Activated CD4-positive, alpha-beta T cell treated with anti-CD3 and anti-CD28 coated beads, Interleukin-2, amount 50 U/mL, for 24 hours (primary cell): ENCODE measurements around the gene NFYA.

Experiments
- DNase-seq, 2 donors: peaks; one replicate each; pipeline ENCODE4 v3.0.0-alpha.2; 2020; ENCODE audit warnings: low read depth in 1 of 2, low spot score in 1 of 2

Gene NFYA

DNA sequence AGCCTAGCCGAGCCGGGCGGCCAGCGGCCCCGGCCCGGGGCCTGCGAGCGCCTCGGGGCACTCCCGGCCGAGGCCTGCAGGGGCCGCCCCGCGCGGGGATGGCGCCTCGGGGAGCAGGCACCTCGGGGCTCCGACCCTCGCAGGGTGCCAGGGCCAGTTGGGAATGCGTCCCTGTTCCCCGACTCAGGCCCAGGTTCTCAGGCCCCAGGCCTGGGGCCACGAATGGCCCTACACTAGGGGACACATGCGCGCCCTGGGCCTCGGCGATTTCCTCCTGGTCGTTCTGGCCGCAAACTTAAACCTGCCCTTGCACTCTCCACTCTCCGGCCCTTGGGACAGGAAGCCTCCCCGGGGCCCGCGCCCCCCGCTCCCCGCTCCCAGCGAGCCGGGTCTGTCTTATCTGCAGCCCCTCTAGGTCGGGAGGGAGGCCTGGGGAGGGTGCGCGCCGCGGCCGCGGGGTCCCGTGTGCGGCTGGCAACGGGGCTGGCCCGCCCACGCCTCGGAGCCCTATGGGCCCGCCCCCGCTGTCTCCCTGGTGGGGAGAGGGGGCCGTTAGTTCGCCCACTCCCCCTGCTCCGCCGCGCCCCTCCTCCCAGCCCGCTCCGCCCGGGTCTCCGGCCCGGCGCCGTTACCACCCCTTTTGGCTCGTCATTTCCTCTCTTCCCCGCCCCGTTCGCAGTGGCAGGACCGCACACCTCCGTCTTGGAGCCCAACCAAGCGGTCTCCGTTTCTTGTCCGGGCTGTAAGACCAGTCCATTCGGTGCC lies 611 bp downstream of the NFYA start:
- peak; percentile 55 to 69 for DNase-seq

DNA sequence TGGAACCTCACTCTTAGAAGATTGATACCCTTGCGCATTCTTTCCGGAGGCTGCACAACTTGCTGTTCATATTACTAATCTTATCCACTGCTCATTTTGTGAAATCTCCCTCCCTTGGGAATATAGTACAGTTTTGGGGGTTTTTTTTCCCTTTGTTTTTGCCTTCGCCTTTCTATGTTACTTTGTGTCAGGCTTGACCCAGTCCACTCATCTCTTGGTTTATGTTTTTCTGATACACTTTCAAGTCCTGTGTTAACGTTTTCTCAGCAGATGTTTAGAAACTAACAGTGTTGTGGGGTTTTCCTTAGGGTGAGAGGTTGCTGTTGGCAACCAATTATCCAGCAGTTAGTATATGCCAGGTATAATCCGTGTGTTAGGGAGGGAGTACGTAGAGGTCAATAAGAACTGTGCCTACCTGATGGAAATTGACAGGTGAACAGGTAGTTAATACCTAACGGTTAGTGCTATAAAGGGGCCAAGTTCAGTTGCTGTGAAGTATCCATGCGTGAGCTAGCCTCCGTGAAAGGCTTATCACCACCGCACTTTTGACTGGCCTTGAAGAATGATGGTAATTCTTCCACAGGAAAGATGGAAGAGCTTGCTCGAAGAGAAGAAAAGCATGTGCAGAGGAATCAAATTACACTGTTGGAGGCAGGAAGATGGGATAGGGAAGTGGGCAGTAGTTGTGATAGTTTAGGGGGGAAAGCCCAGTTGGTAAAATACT lies 1.4 kb downstream of the NFYA start:
- DNase-seq, result no peak

DNA sequence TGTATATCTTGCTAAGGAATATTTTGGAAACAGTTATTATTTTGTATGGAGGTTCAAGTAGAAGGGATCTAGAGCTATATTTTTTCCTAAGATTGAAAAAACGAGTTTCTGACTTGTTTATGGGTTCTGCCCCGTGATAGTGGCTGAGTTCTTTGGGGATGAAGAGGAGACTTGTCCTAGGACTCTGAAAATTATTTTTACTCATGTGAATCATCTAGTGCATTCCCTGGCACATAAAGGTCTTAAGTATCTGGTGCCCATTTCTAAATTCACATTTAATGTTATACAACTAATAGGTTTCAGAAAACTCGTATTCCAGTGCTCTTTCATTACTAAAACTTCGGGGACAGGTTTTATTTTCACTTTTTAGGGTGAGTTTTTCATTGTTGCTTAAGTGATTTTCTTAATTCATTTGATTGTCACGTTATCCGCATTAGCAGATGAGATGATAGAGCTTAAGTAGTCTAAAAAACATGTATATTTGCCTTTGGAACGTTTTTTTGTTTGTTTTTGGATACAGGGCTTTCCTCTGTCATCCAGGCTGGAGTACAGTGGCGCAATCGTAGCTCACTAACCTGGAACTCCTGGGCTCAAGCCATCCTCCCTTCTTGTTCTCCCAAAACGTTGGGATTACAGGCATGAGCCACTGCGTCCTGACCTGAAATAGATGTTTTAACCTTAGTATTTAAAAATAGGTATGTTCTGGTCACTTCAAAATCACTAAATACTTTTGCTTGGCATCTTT lies 2.1 kb downstream of the NFYA start:
- no peak for DNase-seq

DNA sequence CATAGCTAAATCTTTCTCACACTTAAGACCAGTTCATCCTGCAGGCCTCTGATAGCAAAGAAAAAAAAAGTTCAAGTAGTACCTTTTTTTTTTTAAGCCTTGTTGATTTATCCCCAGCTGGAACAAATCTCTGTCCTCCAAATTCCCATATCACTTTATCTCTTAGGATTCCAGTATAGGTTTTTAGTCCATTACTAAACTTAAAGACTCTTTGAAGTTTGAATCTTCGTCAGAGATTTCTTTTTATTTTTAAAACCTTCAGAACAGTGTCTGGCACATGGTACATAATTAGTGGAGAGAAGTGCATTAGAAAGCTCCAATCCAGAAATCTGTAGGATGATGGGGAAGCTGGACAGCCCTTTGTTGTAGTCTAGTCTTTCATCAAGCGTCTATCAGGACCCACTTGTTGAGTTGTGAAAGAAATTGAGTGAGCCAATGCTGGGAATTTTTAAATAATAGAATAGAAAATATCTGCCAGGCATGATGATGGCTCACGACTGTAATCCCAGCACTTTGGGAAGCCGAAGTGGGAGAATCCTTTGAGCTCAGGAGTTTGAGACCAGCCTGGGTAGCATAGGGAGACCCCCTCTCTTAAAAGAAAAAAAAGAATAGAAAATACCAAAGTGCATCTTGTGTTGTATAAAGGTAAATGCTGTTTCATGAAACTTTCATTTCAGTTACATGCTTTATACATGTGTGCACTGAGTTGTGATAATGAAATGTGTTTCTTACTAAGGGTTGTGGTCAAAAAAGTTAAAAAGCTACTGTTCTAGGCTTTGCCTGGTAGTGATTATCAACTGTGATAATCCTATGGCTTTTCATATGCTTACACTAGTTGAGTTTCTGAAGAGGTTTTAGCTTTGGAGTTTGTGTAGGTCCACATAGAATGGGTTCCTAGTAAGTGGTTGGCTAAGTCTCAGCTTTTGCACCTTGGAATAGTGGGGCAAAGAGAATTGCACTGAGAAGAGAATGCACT lies 3.2 kb downstream of the NFYA start:
- no peak for DNase-seq

DNA sequence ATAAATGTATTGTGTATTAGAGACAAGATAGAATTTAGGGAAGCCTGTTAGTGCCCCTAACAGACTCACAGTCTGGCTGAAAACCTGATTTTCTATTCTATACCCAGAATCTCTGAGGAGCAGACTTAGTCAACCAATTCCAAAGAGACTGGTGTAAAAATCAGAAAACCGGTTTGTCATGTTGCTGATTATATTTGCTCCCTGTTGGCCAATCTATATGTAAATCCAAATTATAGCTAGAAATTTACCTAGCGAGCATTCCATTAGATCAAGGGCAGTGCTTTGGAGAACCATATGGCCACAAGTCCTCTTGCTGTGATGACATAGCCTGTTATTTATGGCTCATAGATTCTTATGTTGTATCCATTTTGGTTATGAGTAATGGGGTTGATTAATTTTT lies 4.8 kb downstream of the NFYA start:
- no peak for DNase-seq

DNA sequence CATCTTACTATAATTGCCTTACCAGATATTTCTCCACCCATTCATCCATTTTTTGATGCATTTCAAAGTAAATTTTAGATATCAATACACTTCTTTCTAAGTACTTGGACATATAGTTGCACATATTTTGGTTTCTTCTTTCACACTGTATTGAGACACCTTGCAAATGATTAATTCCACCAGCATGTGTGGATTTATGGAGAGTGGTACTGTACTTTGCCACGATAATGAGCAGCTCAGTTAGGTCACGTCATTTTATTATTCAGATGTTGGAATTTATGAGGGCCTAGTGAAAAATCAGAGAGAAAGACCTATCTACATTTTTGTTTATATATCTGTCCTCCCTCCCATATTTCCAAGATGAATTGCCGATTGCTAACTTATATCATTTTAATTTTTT lies 5.3 kb downstream of the NFYA start:
- no peak for DNase-seq

DNA sequence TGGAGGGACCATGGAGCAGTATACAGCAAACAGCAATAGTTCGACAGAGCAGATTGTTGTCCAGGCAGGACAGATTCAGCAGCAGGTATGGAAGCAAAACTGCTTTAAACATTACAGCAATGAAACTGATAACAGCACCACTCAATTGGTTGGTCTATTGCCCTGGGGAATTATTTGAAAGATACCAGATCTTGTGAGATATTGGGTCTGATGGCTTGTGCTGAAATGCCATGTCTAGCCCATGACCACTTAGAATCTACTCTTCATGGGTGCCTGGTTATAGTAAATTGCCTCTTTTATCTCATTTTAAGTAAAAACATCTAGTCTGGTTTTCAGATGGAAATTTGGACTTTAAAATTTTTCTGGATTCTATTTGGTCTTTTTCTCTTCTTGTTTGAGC lies 6.3 kb downstream of the NFYA start:
- DNase-seq, result no peak

DNA sequence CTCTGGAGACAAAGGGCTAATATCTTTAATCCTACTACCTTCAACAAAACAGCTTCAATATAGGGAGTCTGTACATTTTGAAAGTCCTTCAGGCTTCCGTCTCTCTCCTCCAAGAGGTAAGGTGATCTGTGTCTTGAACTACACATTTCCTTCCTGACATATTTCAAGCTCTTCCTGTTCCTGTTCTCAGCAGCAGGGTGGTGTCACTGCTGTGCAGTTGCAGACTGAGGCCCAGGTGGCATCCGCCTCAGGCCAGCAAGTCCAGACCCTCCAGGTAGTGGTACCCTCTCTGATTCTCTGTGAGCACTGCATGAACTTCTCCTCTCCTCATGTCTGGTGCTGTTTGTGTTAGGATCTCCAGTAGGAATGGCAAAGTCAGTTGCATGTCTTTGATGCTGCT lies 7.8 kb downstream of the NFYA start:
- DNase-seq, result no peak

DNA sequence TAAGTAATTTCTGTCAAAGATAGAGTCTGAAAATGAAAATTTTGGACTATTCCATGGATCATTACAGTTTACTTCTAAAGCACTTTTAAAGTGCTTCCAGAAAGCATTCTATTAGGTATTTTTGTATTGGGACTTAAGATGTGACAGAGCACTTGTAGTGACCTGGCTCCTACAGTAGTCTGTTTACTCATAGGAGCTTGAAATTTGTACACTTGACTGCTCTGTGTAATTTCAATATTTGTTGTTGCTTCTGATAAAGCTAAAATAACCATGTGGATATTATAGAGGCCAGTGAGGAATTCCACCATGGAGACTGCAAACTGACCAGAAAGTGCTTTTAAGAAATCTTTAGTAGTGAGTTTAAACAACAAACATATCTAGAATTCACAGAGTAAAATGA lies 10.3 kb downstream of the NFYA start:
- DNase-seq, result no peak

DNA sequence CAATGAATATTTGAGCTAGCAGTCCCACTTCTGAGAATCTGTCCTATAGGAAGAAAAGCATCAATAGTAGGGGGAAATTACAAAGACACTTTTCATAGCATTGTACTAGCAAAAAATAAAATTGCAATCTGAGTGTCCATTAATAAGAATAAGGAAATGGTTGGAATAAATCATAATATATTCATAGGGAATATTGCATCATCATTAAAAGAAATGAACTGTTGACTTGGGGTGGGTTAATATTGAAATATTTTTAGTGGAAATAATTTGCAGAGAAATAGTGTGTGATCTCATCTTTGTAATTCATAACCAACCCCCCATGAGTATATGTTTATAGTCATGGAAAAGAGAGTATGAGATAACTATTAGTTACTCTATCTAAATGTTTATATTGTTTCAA lies 12.4 kb downstream of the NFYA start:
- no peak for DNase-seq

DNA sequence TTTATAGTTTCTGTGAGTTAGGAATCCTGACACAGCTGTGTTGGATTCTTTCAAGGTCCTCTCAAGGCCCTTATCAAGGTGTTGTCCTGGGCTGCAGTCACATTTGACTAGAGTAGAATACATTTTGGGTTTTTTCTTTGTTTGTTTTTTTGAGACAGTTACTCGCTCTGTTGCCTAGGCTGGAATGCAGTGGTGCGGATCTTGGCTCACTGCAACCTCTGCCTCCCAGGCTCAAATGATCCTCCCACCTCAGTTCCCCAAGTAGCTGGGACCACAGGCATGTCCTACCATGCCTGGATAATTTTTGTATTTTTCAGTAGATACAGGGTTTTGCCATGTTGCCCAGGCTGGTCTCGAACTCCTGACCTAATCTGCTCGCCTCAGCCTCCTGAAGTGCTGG lies 15.7 kb downstream of the NFYA start:
- DNase-seq, result no peak

DNA sequence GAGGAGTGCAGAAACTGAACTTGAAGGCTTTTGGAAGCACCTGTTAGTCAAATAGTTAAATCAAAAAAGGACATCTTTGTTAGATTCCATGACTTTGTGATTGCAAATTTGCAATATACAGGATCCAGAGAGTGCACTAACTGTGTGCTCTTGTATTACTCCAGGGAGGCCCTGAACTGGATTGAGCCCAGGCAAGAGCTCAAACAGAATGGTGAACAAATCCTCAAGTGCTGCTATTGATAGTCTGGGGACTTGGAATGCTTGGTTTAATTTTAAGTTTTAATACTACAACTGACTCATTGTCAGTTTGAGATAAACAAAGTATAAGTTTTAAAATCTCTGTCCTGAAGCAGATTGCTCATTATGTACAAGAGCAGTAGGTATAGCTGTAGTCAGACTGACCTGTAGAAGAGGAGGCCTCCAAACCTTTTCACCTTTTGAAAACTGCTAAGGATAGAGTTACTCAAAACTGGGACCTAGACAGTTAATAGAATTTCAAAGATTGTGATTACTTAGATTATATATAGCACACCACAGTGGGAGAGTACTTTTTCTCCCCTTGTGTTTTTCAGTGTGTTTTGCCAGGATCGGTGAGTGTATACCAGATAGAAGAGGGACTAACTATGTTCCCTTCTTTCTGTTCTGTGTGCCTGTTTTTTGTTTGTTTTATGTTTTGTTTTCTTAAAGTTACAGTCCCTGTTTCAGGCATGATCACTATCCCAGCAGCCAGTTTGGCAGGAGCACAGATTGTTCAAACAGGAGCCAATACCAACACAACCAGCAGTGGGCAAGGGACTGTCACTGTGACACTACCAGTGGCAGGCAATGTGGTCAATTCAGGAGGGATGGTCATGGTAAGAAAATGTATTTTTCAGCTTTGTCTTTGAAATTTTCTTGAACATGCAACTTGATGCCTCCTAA lies 18.3 kb downstream of the NFYA start:
- DNase-seq, result no peak

DNA sequence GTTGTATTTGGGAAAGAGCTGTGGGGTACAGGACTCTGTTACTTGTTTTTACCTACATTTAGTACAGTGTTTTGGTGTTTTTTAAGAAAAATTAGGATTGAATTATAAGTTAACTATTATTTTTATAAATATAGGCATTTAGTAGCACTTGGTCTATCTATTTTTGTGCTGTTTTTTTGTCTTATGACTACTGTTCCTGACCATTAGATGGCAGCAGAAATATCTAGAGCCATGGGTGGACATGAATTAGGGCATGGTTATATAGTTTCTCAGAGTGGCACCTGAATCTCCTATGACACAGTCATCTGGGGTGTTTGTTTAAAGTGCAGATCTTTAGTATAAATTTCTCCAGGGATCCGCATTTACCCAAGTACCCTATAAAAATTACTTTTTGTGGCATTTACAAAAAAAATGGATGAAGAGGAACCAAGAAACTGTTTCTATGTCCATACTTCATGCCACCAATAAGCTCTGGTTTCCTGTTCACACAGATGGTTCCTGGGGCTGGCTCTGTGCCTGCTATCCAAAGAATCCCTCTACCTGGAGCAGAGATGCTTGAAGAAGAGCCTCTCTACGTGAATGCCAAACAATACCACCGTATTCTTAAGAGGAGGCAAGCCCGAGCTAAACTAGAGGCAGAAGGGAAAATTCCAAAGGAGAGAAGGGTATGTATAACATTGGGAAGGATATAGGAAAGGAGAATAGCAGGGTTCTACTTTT lies 19.8 kb downstream of the NFYA start:
- DNase-seq, result no peak

DNA sequence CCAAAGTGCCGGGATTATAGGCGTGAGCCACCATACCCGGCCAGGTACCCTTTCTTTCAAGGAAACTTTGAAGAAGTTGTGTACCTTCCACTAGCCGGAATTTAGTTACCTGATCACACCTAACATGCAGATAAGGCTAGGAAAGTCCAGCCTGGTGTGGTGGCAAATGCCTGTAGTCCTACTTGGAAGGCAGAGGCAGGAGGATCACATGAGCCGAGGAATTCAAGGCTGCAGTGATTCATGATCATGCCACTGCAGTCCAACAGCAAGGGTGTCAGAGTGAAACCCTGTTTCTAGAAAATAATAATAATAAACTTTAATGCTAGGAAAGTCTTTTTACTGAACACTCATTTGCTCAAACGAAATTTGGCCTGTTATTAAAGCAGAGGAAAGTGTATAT lies 21.0 kb downstream of the NFYA start:
- no peak for DNase-seq

DNA sequence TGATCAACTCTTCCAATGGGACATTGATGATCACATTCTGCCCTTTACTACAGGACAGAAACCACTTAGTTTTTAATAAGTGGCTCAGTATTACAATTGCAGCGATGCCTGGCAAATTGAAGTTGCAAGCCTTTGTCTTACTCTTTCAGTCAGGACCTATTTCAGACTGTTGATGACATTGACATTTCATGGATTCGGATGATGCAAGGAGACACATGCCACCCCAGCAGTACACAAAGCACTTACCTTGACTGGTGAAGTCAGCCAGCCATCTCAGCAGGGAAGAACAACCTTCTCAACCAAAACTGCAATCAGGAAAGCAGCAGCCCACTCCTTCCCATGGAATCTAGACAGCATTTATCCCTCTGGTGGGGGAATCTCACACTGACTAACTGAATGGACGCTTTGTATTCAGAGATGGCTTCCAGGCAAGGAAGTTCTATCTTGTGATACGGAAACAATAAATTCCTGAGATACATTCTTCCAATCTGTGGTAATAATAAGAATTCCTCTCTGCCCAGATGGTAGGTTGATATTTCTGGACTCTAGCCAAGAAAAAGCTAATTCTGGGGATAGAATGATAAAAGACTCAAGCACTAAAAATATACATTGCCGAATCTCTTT lies 24.8 kb downstream of the NFYA start:
- no peak for DNase-seq

DNA sequence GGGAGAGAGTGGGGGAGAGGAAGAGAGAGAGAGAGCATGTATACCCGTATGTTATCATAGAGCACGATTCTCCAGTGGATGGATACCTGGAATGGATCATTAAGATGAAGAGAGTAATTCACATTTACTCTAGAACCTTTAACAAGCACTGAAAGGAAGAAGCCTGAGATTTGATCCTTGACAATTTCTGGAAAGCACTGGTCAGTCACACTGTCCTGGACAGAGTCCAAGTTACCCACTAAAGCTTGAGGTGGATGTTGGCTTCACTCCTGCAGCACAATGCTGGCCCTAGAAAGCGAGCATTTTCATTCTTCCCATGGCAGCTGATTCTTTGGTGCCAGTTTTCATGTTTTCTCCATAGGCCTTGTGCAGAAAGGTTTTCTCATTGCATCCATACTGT lies 25.6 kb downstream of the NFYA start:
- no peak for DNase-seq

DNA sequence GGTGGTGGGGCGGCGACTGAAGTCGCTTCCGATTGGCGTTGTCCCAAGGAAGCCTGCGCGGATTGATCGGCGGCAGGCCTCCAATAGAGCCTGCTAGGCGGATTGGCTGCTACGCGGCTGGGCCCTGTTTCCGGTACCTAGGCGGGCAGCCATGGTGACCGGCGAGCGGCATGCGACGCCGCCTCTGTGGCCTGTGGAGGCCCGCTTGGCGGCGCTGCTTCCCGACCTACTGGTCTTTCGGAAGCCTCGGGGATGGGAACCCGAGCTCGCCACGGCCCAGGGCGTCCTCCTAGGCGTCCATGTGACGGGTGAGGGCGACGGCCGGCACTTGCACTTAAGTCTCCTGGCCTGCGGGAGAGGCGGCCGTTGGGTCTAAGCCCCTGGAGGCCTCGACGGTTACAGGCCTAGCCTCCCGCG lies 28.1 kb downstream of the NFYA start:
- DNase-seq, result no peak

DNA sequence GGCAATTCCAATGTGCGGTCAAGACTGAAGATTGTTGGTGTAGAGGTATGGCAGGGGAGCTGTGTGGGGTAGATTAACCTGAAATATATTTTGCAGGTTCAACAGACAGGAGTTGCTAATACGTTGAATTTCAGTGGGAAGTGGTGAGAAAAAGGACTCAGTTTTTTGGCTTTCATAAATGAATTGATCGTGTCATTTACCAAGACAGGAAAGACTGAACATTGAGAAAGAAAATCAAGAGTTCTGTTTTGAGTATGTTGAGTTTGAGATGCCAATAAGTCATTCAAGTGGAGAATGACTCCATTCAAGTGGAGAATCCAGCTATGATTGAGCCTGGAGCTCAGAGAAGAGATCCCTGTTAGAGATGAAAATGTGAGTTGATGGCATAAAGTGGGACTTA lies 31.1 kb downstream of the NFYA start:
- no peak for DNase-seq

DNA sequence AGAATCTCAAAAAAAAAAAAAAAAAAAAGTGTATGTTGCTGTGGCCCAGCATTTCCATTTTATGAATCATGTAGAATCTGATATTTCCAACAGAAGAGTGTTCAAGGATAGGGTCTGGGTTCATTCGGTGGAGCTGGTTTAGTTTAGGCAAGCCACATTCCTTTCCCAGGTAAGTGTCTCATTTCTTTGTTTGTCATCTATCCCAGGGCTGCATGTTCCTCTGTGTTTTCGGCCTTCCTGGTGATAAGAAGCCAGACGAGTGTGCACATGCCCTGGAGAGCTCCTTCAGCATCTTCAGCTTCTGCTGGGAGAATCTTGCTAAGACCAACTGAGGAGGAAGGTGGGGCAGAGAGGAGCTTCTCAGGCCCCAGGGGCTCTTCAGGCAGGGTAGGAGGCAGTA lies 38.2 kb downstream of the NFYA start:
- no peak for DNase-seq
